ENCODE results near the gene CCDC148.
"Not testable (repeated sequence)": the region's sequence is repeated elsewhere in the genome, so short reads cannot be mapped to it uniquely, and the experiment has no call there.

Gene CCDC148

GRCh38 chr2:158273791-158274190 is 182.8 kb downstream of the CCDC148 start:
- TF ChIP-seq JUND (IDR thresholded peaks at IDR 0.05; ENCODE audit: low read depth) = no peak
- no peak for DNase-seq (ENCODE audit: low read depth in 1 of 2, low spot score in 1 of 2)
- in situ Hi-C loops (cut with HindIII; ENCODE audit: low pct_unique_long_range_greater_than_20kb, low sequenced_read_pairs) = no loop called here

- in situ Hi-C loops (cut with HindIII; ENCODE audit: low pct_unique_long_range_greater_than_20kb, low sequenced_read_pairs) = no loop called here
- DNase-seq (ENCODE audit: low read depth in 1 of 2, low spot score in 1 of 2) = no peak
- TF ChIP-seq JUND (IDR thresholded peaks at IDR 0.05; ENCODE audit: low read depth) = no peak
These were observed 186.0 kb downstream of the CCDC148 start for GRCh38 chr2:158270536-158270935.

- no peak for DNase-seq (ENCODE audit: low read depth in 1 of 2, low spot score in 1 of 2)
- no peak for TF ChIP-seq JUND (IDR thresholded peaks at IDR 0.05; ENCODE audit: low read depth)
- in situ Hi-C loops (cut with HindIII; ENCODE audit: low pct_unique_long_range_greater_than_20kb, low sequenced_read_pairs) = no loop called here
These were observed 187.4 kb downstream of the CCDC148 start for GRCh38 chr2:158269143-158269542.

- DNase-seq (ENCODE audit: low read depth in 1 of 2, low spot score in 1 of 2) = no peak
- TF ChIP-seq JUND (IDR thresholded peaks at IDR 0.05; ENCODE audit: low read depth) = no peak
- in situ Hi-C loops (cut with HindIII; ENCODE audit: low pct_unique_long_range_greater_than_20kb, low sequenced_read_pairs) = no loop called here
These were observed 190.4 kb downstream of the CCDC148 start for GRCh38 chr2:158266111-158266510.

DNA sequence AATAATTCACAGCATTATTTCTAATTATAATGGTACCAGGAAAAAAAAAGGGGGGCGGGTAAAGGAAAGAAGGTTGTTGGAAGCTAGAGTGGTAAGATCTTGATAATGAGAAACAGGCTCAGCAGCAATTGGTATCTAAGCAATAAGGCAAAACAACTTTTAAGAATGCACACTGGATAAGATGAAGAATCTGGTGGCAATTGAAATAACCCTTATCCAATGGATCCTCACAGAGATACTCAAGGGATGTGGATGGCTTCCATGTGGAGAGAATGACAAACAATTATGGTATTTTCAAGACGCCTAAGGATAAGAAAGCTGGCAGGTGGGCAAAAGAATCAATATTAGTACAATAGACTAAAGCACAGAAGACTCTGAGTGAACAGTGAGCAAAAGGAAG is 201.3 kb downstream of the CCDC148 start:
- no peak for TF ChIP-seq JUND (IDR thresholded peaks at IDR 0.05; ENCODE audit: low read depth)
- in situ Hi-C loops (cut with HindIII; ENCODE audit: low pct_unique_long_range_greater_than_20kb, low sequenced_read_pairs) = no loop called here
- peak in 1 of 2 experiments; percentile 18 for DNase-seq (ENCODE audit: low read depth in 1 of 2, low spot score in 1 of 2)

DNA sequence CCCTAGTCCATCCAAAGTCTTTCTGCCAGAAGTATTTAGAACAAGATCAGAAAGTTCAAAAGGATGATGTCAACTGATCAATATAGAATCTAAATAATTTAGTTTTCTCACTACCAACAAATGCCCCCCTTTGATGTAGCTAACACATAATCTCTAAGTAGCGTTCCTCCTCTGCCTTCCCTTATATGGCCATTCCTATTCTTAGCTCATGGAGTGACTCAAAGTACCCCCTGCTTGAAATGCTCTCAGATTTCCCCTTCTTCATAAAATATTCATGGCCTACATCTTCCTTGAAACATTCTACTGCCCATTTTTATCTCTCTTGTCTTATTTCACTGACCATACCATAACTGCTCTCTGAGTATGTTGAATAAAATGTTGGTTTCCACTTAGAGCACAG is 203.4 kb downstream of the CCDC148 start:
- in situ Hi-C loops (cut with HindIII; ENCODE audit: low pct_unique_long_range_greater_than_20kb, low sequenced_read_pairs) = no loop called here
- DNase-seq (ENCODE audit: low read depth in 1 of 2, low spot score in 1 of 2) = no peak
- TF ChIP-seq JUND (IDR thresholded peaks at IDR 0.05; ENCODE audit: low read depth) = no peak

DNA sequence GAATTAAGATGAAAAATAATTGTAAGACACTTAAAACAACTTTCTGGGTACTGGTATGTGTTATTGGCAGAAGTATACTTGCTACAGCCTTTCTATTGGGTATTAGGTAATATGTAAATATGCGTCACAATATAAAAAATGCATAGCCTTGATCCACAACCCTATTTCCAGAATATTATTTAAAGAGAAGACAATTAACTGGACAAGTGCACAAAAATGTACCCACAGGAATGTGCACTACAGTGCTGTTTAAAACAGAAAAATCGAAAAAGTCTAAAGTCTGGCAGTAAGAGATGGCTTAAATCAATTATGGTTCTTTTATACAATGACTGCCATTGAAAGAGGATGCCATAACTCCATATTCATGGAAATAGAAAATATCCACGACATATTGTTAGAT is 205.2 kb downstream of the CCDC148 start:
- DNase-seq (ENCODE audit: low read depth in 1 of 2, low spot score in 1 of 2) = no peak
- no peak for TF ChIP-seq JUND (IDR thresholded peaks at IDR 0.05; ENCODE audit: low read depth)
- in situ Hi-C loops (cut with HindIII; ENCODE audit: low pct_unique_long_range_greater_than_20kb, low sequenced_read_pairs) = no loop called here

GRCh38 chr2:158243392-158243791 is 213.2 kb downstream of the CCDC148 start:
- no peak for TF ChIP-seq JUND (IDR thresholded peaks at IDR 0.05; ENCODE audit: low read depth)
- DNase-seq (ENCODE audit: low read depth in 1 of 2, low spot score in 1 of 2) = no peak
- in situ Hi-C loops (cut with HindIII; ENCODE audit: low pct_unique_long_range_greater_than_20kb, low sequenced_read_pairs) = no loop called here

DNA sequence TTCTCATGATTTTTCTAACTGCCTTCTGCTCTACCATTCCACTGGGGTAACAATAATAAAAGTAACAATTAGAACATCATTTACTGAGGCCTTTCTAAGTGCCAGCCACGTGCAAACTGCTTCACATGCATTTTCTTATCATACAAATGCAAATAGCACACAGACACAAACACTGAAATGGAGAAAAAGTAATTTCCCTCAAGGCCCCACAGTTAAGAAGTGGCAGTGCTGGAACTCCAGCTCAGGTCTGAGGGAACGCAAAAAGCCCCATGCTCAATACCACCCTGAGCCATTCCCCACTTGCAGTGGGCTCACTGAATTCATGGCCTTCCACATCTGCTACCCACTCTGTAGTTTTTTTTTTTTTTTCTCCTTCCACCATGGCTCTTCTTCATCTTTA is 214.3 kb downstream of the CCDC148 start:
- no peak for DNase-seq (ENCODE audit: low read depth in 1 of 2, low spot score in 1 of 2)
- no peak for TF ChIP-seq JUND (IDR thresholded peaks at IDR 0.05; ENCODE audit: low read depth)
- in situ Hi-C loops (cut with HindIII; ENCODE audit: low pct_unique_long_range_greater_than_20kb, low sequenced_read_pairs) = no loop called here

DNA sequence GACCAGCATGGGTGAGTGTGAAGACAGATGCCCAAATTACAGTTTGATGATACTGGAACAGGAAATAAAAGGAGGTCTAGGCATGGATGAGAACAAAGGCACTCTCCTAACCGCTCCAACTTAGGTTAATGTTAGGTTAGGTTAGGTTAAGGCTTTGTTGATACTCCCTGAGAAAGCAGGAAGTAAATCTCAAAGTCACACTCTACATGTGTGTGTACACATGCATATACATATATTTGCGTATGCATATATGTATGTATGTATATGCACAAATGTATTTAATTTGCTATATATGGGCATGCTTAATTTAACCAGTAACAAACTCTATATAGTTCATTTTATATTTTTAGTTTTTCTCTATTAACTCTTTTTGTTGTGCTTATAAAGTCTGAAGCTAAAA is 215.6 kb downstream of the CCDC148 start:
- no peak for TF ChIP-seq JUND (IDR thresholded peaks at IDR 0.05; ENCODE audit: low read depth)
- no peak for DNase-seq (ENCODE audit: low read depth in 1 of 2, low spot score in 1 of 2)
- in situ Hi-C loops (cut with HindIII; ENCODE audit: low pct_unique_long_range_greater_than_20kb, low sequenced_read_pairs) = no loop called here

DNA sequence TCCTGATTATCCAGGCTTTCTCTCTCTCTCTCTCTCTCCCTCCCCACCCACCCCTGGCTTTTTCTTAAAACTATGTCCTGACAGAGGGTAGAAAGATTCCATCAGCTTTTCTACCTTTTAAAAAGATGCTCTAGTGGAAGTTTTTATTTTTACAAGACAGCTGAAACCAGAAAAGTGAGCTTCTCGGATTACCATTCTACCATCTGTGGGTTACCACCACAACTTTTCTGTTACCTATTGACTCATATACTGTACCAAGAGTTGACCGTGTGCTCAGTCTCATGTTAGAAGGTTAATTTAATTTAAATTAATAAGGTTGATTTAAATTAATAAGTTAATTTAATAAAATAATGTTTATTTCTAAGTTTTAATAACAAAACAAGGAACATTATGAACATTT is 217.3 kb downstream of the CCDC148 start:
- in situ Hi-C loops (cut with HindIII; ENCODE audit: low pct_unique_long_range_greater_than_20kb, low sequenced_read_pairs) = no loop called here
- no peak for TF ChIP-seq JUND (IDR thresholded peaks at IDR 0.05; ENCODE audit: low read depth)
- DNase-seq (ENCODE audit: low read depth in 1 of 2, low spot score in 1 of 2) = peak in 1 of 2 experiments; percentile 44

GRCh38 chr2:158234497-158234896 is 222.1 kb downstream of the CCDC148 start:
- TF ChIP-seq JUND (IDR thresholded peaks at IDR 0.05; ENCODE audit: low read depth) = no peak

GRCh38 chr2:158232476-158232875 is 224.1 kb downstream of the CCDC148 start:
- no peak for TF ChIP-seq JUND (IDR thresholded peaks at IDR 0.05; ENCODE audit: low read depth)
- DNase-seq (ENCODE audit: low read depth in 1 of 2, low spot score in 1 of 2) = no peak
- in situ Hi-C loops (cut with HindIII; ENCODE audit: low pct_unique_long_range_greater_than_20kb, low sequenced_read_pairs) = no loop called here

More at GRCh38 chr2:158234497-158234896, 222.1 kb downstream of the CCDC148 start:
- in situ Hi-C loops (cut with HindIII; ENCODE audit: low pct_unique_long_range_greater_than_20kb, low sequenced_read_pairs) = no loop called here
- no peak for DNase-seq (ENCODE audit: low read depth in 1 of 2, low spot score in 1 of 2)

DNA sequence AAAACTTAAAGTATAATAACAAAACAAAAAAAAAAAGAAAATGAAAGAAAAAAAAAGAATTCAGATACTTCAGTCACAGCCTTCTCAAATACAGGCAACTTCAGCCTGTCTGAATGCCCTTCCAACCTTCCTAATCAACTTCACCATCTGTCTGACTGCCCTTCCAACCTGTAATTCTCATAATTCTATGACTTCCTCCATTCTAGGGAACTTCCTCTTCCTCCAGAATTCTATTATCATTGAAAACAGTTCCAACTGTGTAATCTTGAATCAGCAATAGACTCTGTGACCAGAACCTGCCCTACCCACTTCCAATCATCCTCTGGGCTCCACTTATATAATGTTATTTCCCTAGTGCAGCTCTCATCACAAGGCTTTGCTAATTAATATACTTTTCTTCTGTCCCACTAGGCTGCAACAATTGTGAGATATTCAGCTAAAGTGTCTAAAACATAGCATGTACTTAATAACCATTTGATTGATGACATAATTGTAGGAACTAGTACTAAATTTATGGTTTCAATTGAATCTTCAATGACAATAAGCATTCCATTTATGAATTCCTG is 227.5 kb downstream of the CCDC148 start:
- TF ChIP-seq JUND (IDR thresholded peaks at IDR 0.05; ENCODE audit: low read depth) = no peak
- DNase-seq (ENCODE audit: low read depth in 1 of 2, low spot score in 1 of 2) = no peak
- in situ Hi-C loops (cut with HindIII; ENCODE audit: low pct_unique_long_range_greater_than_20kb, low sequenced_read_pairs) = no loop called here

DNA sequence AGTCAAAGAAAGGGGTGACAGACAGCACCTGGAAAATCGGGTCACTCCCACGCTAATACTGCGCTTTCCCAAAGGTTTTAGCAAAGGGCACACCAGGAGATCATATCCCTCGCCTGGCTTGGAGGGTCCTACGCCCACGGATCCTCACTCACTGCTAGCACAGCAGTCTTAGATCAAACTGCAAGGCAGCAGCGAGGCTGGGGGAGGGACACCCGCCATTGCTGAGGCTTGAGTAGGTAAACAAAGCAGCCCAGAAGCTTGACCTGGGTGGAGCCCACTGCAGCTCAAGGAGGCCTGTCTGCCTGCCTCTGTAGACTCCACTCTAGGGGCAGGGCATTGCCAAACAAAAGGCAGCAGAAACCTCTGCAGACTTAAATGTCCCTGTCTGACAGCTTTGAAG is 233.5 kb downstream of the CCDC148 start:
- in situ Hi-C loops (cut with HindIII; ENCODE audit: low pct_unique_long_range_greater_than_20kb, low sequenced_read_pairs); DNase-seq (ENCODE audit: low read depth in 1 of 2, low spot score in 1 of 2): not testable (repeated sequence)
